ENCODE data around the gene COQ7.

COQ7 gene

DNA sequence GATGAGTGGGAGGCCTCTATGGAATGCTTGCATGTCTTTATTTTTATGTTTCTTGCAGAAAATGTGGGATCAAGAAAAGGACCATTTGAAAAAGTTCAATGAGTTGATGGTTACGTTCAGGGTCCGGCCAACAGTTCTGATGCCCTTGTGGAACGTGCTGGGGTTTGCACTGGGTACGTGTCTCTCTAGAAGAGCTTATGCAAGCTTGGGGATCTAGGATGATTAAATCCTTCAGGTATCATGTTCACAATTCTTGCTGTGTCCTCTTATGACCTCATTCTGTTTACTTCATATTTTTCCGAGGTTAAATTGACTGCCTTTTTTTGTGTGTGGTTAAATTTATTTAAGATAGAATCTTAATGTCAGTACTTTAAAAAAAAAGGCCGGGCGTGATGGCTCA, 6.4 kb downstream of the COQ7 start:
- no peak overlapping the region for H3K27ac Mint-ChIP-seq
- DNase-seq (no peak), ATAC-seq (no peak)
- no peaks in the 10 kb centered on the region for H3K27me3 Mint-ChIP-seq
- no peaks in the 10 kb centered on the region for H3K4me1 Mint-ChIP-seq
- no peak overlapping the region for H3K4me3 Mint-ChIP-seq
- no peaks in the 10 kb centered on the region for H3K9me3 Mint-ChIP-seq

DNA sequence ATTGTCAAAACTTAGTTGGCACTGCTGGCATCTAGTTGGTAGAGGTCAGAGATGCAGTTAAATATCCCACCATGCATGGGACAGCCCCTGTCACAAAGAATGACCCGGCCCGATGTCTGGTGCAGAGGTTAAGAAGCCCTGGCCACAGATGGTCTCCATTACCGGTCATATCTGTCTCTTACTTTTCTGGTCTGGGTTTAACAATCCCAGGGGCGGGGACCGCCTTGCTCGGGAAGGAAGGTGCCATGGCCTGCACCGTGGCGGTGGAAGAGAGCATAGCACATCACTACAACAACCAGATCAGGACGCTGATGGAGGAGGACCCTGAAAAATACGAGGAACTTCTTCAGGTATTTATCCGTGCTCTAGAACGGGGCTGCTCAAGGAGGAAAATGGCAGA, 8.1 kb downstream of the COQ7 start:
- no peaks in the 10 kb centered on the region for H3K4me1 Mint-ChIP-seq
- H3K27me3 Mint-ChIP-seq = no peaks in the 10 kb centered on the region
- H3K4me3 Mint-ChIP-seq = no peak overlapping the region
- DNase-seq (no peak), ATAC-seq (no peak)
- H3K27ac Mint-ChIP-seq = no peak overlapping the region
- H3K9me3 Mint-ChIP-seq = no peaks in the 10 kb centered on the region

DNA sequence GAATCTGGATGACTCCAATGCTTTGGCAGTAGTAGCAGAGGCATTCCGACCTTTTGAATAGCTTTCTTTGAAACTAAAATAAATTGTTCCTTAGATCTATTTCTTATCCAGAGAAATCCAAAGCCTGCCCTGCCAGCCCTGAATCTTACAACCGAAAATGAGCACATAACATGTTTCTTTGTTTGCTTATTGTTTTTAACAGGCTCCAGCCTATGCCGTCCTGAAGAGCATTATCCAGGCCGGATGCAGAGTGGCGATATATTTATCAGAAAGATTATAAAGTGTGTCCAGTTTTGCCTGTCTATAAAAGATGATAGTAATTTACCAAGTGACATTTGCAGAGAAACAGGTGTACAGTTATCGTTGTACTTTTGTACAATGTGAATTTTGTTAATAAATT, 10.5 kb downstream of the COQ7 start:
- no peaks in the 10 kb centered on the region for H3K9me3 Mint-ChIP-seq
- no peaks in the 10 kb centered on the region for H3K27me3 Mint-ChIP-seq
- DNase-seq (no peak), ATAC-seq (no peak)
- no peak overlapping the region for H3K27ac Mint-ChIP-seq
- no peak overlapping the region for H3K4me3 Mint-ChIP-seq
- no peaks in the 10 kb centered on the region for H3K4me1 Mint-ChIP-seq

DNA sequence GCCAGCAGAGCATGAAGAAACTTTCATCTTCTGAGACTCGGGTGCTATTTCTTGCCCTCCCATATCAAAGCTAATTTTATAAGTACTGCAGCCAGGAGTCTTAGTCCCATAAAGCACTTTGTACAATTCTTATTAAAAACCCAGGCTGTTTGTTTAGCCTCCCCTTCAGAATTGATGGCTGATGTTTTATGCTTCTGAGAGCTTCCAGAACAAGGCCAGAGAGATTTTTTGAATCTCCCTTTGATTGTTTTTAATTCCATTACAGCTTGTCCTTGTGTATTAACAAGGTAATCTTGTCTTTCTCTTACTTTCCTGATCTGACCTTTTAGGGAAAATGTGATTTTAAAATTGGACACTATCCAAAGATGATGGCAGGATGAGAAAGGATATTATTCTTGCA, 16.3 kb downstream of the COQ7 start:
- peaks cover 8% of the 10 kb centered on the region for H3K4me1 Mint-ChIP-seq
- no peak overlapping the region for H3K27ac Mint-ChIP-seq
- ATAC-seq = no peak
- no peak overlapping the region for H3K4me3 Mint-ChIP-seq
- H3K9me3 Mint-ChIP-seq = no peaks in the 10 kb centered on the region
- peaks cover 23% of the 10 kb centered on the region for H3K27me3 Mint-ChIP-seq
- no peak for DNase-seq

DNA sequence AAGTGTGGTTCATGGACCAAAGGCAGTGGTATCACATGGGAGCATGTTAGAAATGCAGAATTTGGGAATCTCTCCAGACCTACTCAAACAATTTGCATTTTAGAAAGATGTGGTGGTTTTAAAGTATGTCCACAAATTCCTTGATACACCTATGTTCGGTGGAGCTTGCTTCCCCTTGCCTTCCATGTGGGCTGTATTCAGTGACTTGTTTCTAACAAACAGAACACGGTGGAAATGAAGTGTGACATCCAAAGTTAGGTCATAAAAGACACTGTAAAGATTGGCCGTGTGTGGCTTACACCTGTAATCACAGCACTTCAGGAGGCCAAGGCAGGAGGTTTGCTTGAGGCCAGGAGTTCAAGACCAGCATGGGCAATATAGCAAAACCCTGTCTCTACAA, 16.7 kb downstream of the COQ7 start:
- no peaks in the 10 kb centered on the region for H3K9me3 Mint-ChIP-seq
- peaks cover 8% of the 10 kb centered on the region for H3K4me1 Mint-ChIP-seq
- H3K27me3 Mint-ChIP-seq = peaks cover 23% of the 10 kb centered on the region
- H3K27ac Mint-ChIP-seq = no peak overlapping the region
- ATAC-seq (no peak), DNase-seq (no peak)
- H3K4me3 Mint-ChIP-seq = no peak overlapping the region

DNA sequence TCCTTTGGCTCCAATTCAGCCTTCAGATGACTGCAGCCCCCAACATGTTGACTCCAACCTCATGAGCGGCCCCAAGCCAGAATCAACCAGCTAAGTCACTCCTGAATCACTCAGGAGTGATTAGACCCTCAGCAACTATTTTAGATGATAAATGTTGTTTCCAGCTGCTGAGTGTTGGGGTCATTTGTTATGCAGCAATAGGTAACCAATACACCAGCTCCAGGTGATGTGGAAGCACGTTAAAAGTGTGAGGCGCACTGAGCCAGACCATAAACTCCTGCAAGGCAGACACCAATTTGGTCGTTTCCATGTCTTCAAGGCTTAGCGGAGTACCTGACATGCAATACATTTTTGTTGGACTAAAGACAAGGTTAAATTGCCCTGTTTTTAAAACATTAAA, 17.5 kb downstream of the COQ7 start:
- peaks cover 23% of the 10 kb centered on the region for H3K27me3 Mint-ChIP-seq
- no peak overlapping the region for H3K4me3 Mint-ChIP-seq
- no peaks in the 10 kb centered on the region for H3K9me3 Mint-ChIP-seq

DNA sequence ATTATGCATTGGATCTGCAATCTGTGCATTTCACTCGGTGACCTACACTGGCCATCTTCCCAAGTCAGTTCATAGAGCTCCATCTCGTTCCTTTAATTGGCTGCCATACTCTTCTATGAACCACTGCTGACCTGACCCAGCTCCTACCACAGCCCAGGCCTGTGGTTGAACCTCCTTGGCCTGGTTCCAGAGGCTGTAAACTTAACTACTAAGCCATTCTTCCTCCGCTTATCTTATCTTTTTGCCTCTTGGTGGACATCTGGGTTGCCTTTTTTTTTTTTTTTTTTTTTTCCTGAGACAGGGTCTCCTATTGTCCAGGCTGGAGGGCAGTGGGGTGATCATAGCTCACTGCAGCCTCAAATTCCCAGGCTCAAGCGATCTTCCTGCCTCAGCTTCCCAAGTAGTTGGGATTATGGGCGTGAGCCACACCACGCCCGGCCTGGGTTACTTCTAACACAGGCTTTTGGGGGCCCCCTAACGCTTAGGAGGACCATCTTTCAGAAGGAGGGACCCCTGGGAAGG, 18.3 kb downstream of the COQ7 start:
- H3K27ac Mint-ChIP-seq = no peak overlapping the region
- DNase-seq (no peak), ATAC-seq (no peak)
- no peak overlapping the region for H3K4me3 Mint-ChIP-seq
- peaks cover 0 to 2% of the 10 kb centered on the region in 2 donors for H3K9me3 Mint-ChIP-seq
- peaks cover 23% of the 10 kb centered on the region for H3K27me3 Mint-ChIP-seq
- peaks cover 8% of the 10 kb centered on the region for H3K4me1 Mint-ChIP-seq

More for the DNA sequence above, 17.5 kb downstream of the COQ7 start:
- ATAC-seq (no peak), DNase-seq (no peak)
- Mint-ChIP-seq H3K4me1 (peaks cover 8% of the 10 kb centered on the region), H3K27ac (no peak overlapping the region)

DNA sequence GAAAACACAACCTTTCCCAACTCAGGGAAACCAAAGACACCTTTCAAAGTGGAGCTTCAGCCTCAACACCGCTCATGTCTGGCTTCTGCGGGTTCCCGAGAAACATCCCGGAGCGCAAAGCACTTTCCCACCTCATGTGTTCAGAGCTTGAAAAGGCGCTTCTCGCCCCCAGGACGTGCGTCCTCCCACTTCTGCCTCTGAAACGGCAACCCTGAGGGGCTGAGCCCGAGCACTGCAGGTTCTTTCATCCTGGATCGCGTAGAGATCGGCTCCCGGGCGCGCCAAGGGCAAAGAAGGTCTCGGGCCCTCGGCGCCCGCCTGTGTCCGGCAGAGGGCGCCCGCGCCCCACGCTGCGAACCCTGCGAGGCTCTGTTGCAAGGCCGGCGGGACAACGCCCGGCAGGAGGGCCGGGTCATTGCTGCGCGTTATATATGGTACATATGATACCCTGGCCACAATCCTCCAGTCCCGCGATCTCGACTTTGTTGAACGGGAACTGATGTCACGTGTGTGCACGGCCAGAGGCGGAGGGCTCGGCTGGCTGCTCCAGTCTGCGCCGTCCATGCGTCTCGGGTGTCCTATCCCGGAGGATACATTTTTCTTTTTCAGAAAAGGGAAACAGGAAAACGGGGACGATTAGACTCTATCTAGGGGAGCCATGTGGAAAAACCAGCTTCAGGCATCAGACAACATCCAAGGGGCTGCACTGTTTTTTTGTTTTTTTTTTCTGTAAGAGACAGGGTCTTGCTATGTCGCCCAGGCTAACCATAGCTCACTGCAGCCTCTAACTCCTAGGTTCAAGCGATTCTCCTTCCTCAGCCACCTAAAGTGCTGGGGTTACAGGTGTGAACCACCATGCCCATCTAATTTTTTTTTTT, 19.1 kb downstream of the COQ7 start:
- DNase-seq (peak; percentile 78 to 83), ATAC-seq (peak; percentile 97)
- peaks cover 23% of the 10 kb centered on the region for H3K27me3 Mint-ChIP-seq
- peak overlapping the region; percentile 62 to 71 for H3K4me3 Mint-ChIP-seq
- H3K4me1 Mint-ChIP-seq = peaks cover 8% of the 10 kb centered on the region
- H3K9me3 Mint-ChIP-seq = peaks cover 2 to 10% of the 10 kb centered on the region in 2 donors
- H3K27ac Mint-ChIP-seq = no peak overlapping the region

DNA sequence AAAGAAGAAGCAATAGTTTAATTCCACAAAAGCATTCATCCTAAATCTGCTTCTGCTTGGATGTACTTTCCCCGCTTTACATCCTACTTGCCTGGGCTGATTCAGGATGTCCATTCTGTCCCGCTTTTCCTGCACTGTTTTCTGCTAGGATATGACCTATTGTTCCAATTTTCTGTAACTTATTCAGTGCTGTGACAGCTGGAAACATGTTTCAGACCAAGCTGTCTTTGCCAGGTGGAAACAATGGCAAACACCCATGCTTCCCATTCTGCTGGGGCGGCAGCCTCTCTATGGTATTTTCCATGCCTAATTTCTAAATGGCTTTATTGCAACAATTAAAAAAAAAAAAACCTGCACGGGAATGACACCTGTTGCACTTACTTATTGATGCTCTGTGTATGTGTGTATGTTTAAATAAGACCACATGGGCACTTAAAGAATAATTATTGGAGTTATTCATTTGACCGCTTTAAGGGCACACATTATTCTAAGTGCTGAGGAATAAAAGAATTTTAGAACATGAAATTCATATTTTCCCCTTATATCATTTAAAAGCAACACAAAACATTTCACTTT, 21.0 kb downstream of the COQ7 start:
- no peak overlapping the region for H3K27ac Mint-ChIP-seq
- DNase-seq (no peak), ATAC-seq (no peak)
- peaks cover 23% of the 10 kb centered on the region for H3K27me3 Mint-ChIP-seq
- H3K9me3 Mint-ChIP-seq = peaks cover 8 to 19% of the 10 kb centered on the region in 2 donors
- H3K4me1 Mint-ChIP-seq = peaks cover 8% of the 10 kb centered on the region
- no peak overlapping the region for H3K4me3 Mint-ChIP-seq

DNA sequence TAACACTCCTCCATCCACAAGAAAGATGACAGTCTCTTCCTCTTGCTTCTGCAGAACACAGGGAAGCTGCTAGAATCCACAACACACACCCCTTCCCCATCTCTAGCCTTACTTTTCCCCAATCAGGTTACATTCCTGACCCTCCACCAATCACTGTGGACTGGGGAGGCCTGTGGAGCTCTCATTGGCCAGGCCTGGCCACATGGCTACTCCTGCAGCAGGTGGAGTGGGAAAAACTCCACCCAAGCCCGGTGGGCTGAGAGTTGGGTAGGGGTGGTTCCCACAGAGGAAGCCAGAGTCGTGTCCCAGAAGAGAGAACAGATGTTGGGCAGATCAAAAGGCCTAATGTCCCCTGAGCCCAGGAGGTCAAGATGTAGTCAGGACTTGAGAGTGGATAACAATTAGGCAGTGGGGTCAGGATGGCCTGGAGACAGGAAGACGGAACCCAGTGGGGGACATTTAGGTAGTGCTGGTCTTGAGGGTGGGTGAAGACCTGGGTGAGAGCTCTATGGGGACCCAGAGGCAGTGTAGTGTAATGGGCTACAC, 22.1 kb downstream of the COQ7 start:
- no peak for ATAC-seq

DNA sequence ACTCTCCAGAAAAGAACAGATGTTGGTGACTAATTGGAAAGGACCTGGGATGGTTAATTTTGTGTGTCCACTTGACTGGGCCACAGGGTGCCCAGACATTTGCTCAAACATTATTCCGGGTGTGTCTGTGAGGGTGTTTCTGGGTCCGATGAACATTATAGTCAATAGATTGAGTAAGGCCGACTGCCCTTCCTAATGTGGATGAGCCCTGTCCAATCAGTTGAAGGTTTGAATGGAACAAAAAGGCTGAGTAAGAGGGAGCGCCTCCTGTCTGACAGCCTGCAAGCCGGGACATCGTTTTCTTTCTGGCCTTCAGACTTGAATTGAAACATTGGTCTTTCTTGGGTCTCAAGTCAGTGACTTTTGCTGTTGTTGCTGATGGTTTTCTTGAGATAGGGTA, 23.5 kb downstream of the COQ7 start:
- Mint-ChIP-seq H3K9me3 (peaks cover 8 to 19% of the 10 kb centered on the region in 2 donors), H3K4me3 (no peak overlapping the region), H3K4me1 (peaks cover 15% of the 10 kb centered on the region), H3K27ac (no peak overlapping the region), H3K27me3 (peaks cover 15% of the 10 kb centered on the region)
- no peak for ATAC-seq
- DNase-seq = no peak

More for the DNA sequence above, 22.1 kb downstream of the COQ7 start:
- H3K9me3 Mint-ChIP-seq = peaks cover 8 to 19% of the 10 kb centered on the region in 2 donors
- H3K27ac Mint-ChIP-seq = peak overlapping the region in 1 of 2 donors; percentile 45
- DNase-seq = no peak
- H3K27me3 Mint-ChIP-seq = peaks cover 23% of the 10 kb centered on the region
- peaks cover 8% of the 10 kb centered on the region for H3K4me1 Mint-ChIP-seq
- no peak overlapping the region for H3K4me3 Mint-ChIP-seq

DNA sequence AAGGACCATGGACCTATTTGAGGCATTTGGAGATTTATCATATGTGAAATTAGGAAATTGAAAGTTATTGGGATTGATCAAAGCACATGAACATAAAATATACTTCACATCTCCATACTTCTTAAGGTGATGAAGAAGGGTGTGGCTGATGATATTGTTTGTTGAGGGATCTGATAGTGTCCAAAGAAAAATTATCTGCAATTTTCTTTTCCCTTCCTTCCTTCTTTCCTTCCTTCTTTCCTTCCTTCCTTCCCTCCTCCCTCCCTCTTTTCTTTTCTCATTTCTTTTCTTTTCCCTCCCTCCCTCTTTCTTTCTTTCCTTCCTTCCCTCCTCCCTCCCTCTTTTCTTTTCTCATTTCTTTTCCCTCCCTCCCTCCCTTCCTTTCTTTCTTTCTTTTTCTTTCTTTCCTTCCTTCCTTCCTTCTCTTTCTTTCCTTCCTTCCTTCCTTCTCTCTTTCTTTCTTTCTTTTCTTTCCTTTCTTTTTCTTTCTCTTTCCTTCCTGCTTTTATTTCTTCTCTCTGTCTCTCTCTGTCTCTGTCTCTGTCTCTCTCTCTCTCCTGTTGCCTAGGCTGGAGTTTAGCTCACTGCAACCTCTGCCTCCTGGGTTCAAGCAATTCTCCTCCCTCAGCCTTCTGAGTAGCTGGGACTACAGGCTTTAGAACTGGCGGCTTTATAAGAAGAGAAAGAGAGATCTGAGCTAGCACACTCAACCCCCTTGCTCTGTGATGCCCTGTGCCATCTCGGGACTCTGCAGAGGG, 25.4 kb downstream of the COQ7 start:
- Mint-ChIP-seq H3K4me3 (no peak overlapping the region), H3K27me3 (peaks cover 10% of the 10 kb centered on the region), H3K4me1 (peaks cover 11% of the 10 kb centered on the region), H3K9me3 (peaks cover 8 to 22% of the 10 kb centered on the region in 2 donors), H3K27ac (no peak overlapping the region)
- ATAC-seq (no peak), DNase-seq (no peak)

DNA sequence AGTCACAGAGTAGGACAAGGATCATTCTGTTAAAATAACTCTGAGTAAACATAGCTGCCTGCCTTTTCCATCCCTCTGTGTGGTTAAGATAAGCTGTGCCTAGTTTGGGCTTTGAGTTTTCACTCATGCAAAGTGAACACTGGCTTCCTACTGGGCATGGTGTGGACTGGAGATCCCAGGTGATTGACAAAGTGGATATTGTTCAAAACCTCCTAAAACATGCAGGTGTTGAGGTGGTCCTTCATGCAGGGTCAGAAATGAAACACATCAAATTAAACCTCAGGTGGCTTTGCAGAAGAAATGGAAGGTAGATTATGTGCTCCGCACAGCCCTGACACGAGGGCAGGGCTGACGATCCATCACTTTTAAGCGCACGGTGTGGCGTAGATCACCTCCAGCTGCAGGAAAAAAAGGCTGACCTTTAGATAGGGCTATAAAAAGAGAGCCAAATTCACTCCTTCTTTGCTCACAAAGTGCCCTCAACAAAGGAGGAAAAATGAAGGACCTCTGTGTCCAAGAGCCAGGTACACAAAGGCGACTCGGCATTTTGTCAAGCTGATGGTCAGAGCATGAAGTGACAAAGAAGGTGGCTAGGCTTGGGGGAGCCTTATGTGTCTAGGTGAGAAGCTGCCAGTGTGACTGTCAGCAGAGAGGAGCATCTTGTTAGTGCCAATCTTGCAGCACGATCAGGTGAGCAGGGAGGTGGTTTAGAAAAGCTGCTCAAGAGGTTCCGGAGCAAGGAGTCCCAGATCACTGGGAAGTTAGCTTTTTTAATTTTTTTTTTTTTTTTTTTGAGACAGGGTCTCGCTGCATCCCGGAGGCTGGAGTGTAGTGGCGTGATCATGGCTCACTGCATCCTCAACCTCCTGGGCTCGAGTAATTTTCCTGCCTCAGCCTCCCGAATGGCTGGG, 26.5 kb downstream of the COQ7 start:
- Mint-ChIP-seq H3K27ac (no peak overlapping the region), H3K4me1 (peaks cover 11% of the 10 kb centered on the region), H3K27me3 (peaks cover 11% of the 10 kb centered on the region), H3K9me3 (peaks cover 14 to 30% of the 10 kb centered on the region in 2 donors), H3K4me3 (no peak overlapping the region)
- no peak for ATAC-seq
- no peak for DNase-seq

DNA sequence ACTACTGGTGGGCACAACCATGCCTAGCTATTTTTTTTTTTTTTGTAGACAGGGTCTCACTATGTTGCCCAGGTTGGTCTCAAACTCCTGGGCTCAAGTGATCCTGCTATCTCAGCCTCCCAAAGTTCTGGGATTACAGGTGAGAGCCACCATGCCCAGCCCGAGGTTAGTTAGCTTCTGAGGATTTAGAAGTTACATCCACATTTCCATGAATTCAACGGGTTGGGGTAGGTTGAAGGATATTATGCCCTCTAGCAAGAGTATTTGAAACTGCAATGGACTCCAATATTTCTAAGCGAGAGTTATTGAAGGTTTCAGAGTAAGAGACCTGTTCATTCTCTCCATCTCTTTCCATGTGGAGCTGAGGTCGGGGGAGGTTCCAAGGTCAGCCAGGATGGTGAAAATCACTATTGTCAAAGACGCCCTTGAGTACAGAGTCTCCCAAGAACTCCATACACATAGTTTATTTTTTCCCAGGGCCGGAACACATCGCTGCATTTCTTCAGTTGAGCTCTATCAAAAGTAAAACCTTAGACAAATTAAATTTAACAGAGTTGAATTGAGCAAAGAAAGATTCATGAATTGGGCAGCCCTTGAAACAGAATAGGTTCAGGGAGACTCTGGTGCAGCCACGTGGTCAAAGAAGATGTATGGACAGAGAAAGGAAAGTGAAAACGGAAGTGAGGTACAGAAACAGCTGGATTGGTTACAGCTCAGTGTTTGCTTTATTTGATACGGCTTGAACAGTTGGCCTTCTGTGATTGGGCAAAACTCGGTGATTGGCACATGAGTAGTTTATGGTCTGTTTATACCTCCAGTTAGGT, 27.3 kb downstream of the COQ7 start:
- no peak for DNase-seq
- Mint-ChIP-seq H3K4me1 (peaks cover 11% of the 10 kb centered on the region), H3K9me3 (peaks cover 14 to 30% of the 10 kb centered on the region in 2 donors), H3K4me3 (no peak overlapping the region), H3K27me3 (peaks cover 11% of the 10 kb centered on the region), H3K27ac (no peak overlapping the region)
- ATAC-seq = peak; percentile 58
